HepG2 (cell line): ENCODE results near the gene RABEP1. TPM values are rescaled to one million over a fixed set of nuclear protein-coding genes. Genes with fewer than 3 reads are reported as not detected.

Experiments used
- ATAC-seq: fragments of 200-7000 bp; cut with Tn5 transposase; 3 replicates; pipeline ENCODE4 v1.9.1; 2020; ENCODE audit warnings: mild to moderate bottlenecking, moderate library complexity
- BruUV-seq: library from RNA; stranded (reverse); fragments of 400-500 nt; replicated peaks from 2 replicates; lab custom pipeline; 2021; lab: Mats Ljungman, UMichigan
- CTCF ChIA-PET: fragments of 300-600 bp; formaldehyde crosslinking; extraction: SDS; loops from one replicate; lab custom pipeline; 2021; ENCODE audit warnings: low total read pairs, inconsistent platforms, low intra/inter-chr PET ratio; lab: Yijun Ruan, JAX
- POLR2A ChIA-PET: fragments of 350-600 bp; sonication (Branson Sonifier 250); formaldehyde crosslinking; loops from one replicate; lab custom pipeline; 2020; ENCODE audit warnings: antibody characterized with exemption, inconsistent platforms; lab: Yijun Ruan, JAX
- DNase-seq: peaks from one replicate; pipeline ENCODE4 v3.0.0-alpha.2; 2015; ENCODE audit warnings: low spot score
- FAIRE-seq: peaks from 3 replicates; lab custom pipeline; 2011; peaks lifted over from hg19 to GRCh38; lab: Jason Lieb, UNC
- H2AFZ ChIP-seq: one replicate; pipeline ENCODE4 v1.6.1; 2011; ENCODE audit warnings: low read length, inconsistent platforms
- H3K27ac ChIP-seq: fragments of 300-600 bp; 3 replicates; pipeline ENCODE4 v1.8.0; 2011; ENCODE audit warnings: mixed run types, mild to moderate bottlenecking, mixed read lengths, low read length, inconsistent platforms; ENCODE audit not compliant: insufficient read depth; ENCODE audit errors: extremely low read length
- H3K27me3 ChIP-seq, 2 experiments: fragments of 200-600 bp in 1 of 2; 2 replicates in 1 of 2; 3 replicates in 1 of 2; pipeline versions ENCODE4 v1.6.0 to v1.8.0; 2011; ENCODE audit warnings: low read length in 2 of 2, mild to moderate bottlenecking in 2 of 2, moderate library complexity in 2 of 2, inconsistent platforms in 1 of 2; ENCODE audit not compliant: insufficient read depth in 2 of 2, control insufficient read depth in 1 of 2
- H3K36me3 ChIP-seq, 2 experiments: fragments of 200-600 bp in 1 of 2; replicated peaks in 1 of 2; 2 replicates in 1 of 2; 3 replicates in 1 of 2; pipeline versions ENCODE4 v1.5.1 to v1.8.0; 2011; ENCODE audit warnings: low read length in 2 of 2, inconsistent platforms in 1 of 2; ENCODE audit not compliant: insufficient read depth in 2 of 2, control insufficient read depth in 1 of 2
- H3K4me1 ChIP-seq: 2 replicates; pipeline ENCODE4 v1.5.1; 2012; ENCODE audit warnings: low read length, inconsistent platforms; ENCODE audit not compliant: insufficient read depth
- H3K4me2 ChIP-seq: 2 replicates; pipeline ENCODE4 v1.6.0; 2011; ENCODE audit warnings: low read depth, low read length, inconsistent platforms
- H3K4me3 ChIP-seq, 3 experiments: fragments of 200-600 bp in 1 of 3; sonication (generic), shearing (Covaris generic) in 1 of 3; replicated peaks in 1 of 3; 2 replicates each; pipeline ENCODE4 v1.5.1; 2011 to 2016; ENCODE audit warnings: low read length in 3 of 3, inconsistent platforms in 2 of 3, low read depth in 2 of 3, mild to moderate bottlenecking in 2 of 3, control low read depth in 1 of 3, mixed read lengths in 1 of 3; ENCODE audit not compliant: insufficient read depth in 1 of 3
- H3K79me2 ChIP-seq: one replicate; pipeline ENCODE4 v1.6.1; 2011; ENCODE audit warnings: low read length, inconsistent platforms; ENCODE audit not compliant: insufficient read depth
- H3K9ac ChIP-seq: 2 replicates; pipeline ENCODE4 v1.6.0; 2011; ENCODE audit warnings: mild to moderate bottlenecking, low read depth, low read length, inconsistent platforms; ENCODE audit not compliant: insufficient read depth
- H3K9me3 ChIP-seq: 2 replicates; pipeline ENCODE4 v1.5.1; 2012; ENCODE audit warnings: mild to moderate bottlenecking, low read length
- H4K20me1 ChIP-seq: 2 replicates; pipeline ENCODE4 v1.6.0; 2011; ENCODE audit warnings: inconsistent platforms, mild to moderate bottlenecking, low read length, moderate library complexity; ENCODE audit not compliant: insufficient read depth
- ARNT ChIP-seq: fragments of 450-650 bp; IDR thresholded peaks from 2 replicates; pipeline ENCODE4 v1.6.1; 2017
- CC2D1A ChIP-seq: sonication (generic); formaldehyde crosslinking; IDR thresholded peaks from 2 replicates; pipeline ENCODE4 v1.8.1; 2023; ENCODE audit warnings: mild to moderate bottlenecking, missing genetic modification reagents
- E2F2 ChIP-seq: sonication (generic); formaldehyde crosslinking; IDR thresholded peaks from 2 replicates; pipeline ENCODE4 v1.4.0; 2020; ENCODE audit warnings: missing genetic modification reagents, borderline replicate concordance
- JUN ChIP-seq: sonication (generic); formaldehyde crosslinking; IDR thresholded peaks from 2 replicates; pipeline ENCODE4 v1.4.0; 2020; ENCODE audit warnings: mild to moderate bottlenecking, missing genetic modification reagents
- KAT2B ChIP-seq: fragments of 150-350 bp; IDR thresholded peaks from 2 replicates; pipeline ENCODE4 v1.6.1; 2014; ENCODE audit warnings: low read depth, low read length, borderline replicate concordance
- MBD4 ChIP-seq: IDR thresholded peaks from 2 replicates; pipeline ENCODE4 v1.6.1; 2012; ENCODE audit warnings: low read length, inconsistent platforms, borderline replicate concordance
- ONECUT2 ChIP-seq: sonication (generic); formaldehyde crosslinking; IDR thresholded peaks from 2 replicates; pipeline ENCODE4 v1.4.0; 2020; ENCODE audit warnings: missing genetic modification reagents
- RBM22 ChIP-seq: fragments of 200-400 bp; formaldehyde crosslinking; optimal IDR thresholded peaks from 2 replicates; pipeline ENCODE3; 2017; ENCODE audit warnings: mild to moderate bottlenecking, low read length, moderate library complexity
- SNAPC2 ChIP-seq: sonication (generic); formaldehyde crosslinking; IDR thresholded peaks from 2 replicates; pipeline ENCODE4 v1.8.1; 2022; ENCODE audit warnings: mild to moderate bottlenecking, missing genetic modification reagents
- ZNF260 ChIP-seq: sonication (generic); formaldehyde crosslinking; IDR thresholded peaks from 2 replicates; pipeline ENCODE4 v1.4.0; 2020; ENCODE audit warnings: missing genetic modification reagents, low read depth, mild to moderate bottlenecking, borderline replicate concordance
- ZNF737 ChIP-seq: sonication (generic); formaldehyde crosslinking; IDR thresholded peaks from 2 replicates; pipeline ENCODE4 v1.5.0; 2020; ENCODE audit warnings: missing genetic modification reagents, mild to moderate bottlenecking, borderline replicate concordance
- WGBS: methylation state at CpG from one replicate; pipeline ENCODE4 v1.1.6; 2017; ENCODE audit warnings: low lambda C conversion rate; 5-methylcytosine and 5-hydroxymethylcytosine counted together
- in situ Hi-C: cut with HindIII; loops from 2 replicates; pipeline ENCODE4 v1.10.0; 2017; ENCODE audit warnings: low pct_unique_long_range_greater_than_20kb; ENCODE audit not compliant: extremely low pct_ligation_motif_present
- intact Hi-C: fragments of 100-400 bp; cut with micrococcal nuclease; formaldehyde crosslinking; loops from one replicate; pipeline ENCODE4 v1.10.0; 2022; ENCODE audit not compliant: unreplicated experiment
- polyA plus RNA-seq, 8 experiments: library from polyadenylated mRNA; depleted of rRNA in 3 of 8; stranded (reverse) in 7 of 8; unstranded in 1 of 8; fragments of >200 nt; fragmentation: Illumina TruSeq in 4 of 8; extraction: Trizol in 4 of 8; gene quantifications; 2 replicates each; pipeline versions ENCODE4 v1.2.1 to v1.2.3, GENCODE V29; 2011 to 2016; ENCODE audit warnings: low read depth in 4 of 8, missing spikeins in 1 of 8, mixed read lengths in 1 of 8; ENCODE audit not compliant: insufficient read depth in 1 of 8
- total RNA-seq, 5 experiments: library from RNA; depleted of rRNA; stranded (reverse); fragments of >200 nt; fragmentation: Illumina TruSeq; extraction: Trizol; gene quantifications; 2 replicates each; pipeline ENCODE4 v1.2.3, GENCODE V29; 2016; ENCODE audit warnings: low read depth in 1 of 5

The RABEP1 gene
- total and polyA plus RNA-seq, 2 of the 13 experiments (the other 11 are each of a cell fraction or from before 2014, with no cell fraction given), result 13.7 to 41.5 TPM

- Histone ChIP-seq H3K4me1 (peaks cover 20% of the 10 kb centered on the region), H4K20me1 (no peaks in the 10 kb centered on the region), H3K4me2 (no peak overlapping the region), H3K27ac (no peak overlapping the region), H3K9ac (no peak overlapping the region), H3K9me3 (no peaks in the 10 kb centered on the region), H3K36me3 (no peaks in the 10 kb centered on the region), H3K79me2 (no peaks in the 10 kb centered on the region), H3K4me3 (no peak overlapping the region), H3K27me3 (no peaks in the 10 kb centered on the region), H2AFZ (no peak overlapping the region)
- no peak for DNase-seq
- no peak for ATAC-seq
- 80% methylated on average over 8 of the region's 8 CpGs for WGBS
- no TSS peak for BruUV-seq
- no peak for FAIRE-seq
- POLR2A ChIA-PET, result no interaction called here
- TF ChIP-seq E2F2 (CRISPR knock-in tag) (no peak), ARNT (no peak), KAT2B (no peak), CC2D1A (no peak), RBM22 (no peak), JUN (CRISPR knock-in tag) (no peak), ZNF737 (no peak), ONECUT2 (no peak), ZNF260 (CRISPR knock-in tag) (no peak), SNAPC2 (CRISPR knock-in tag) (no peak), MBD4 (no peak)
- intact Hi-C loops (no loop called here), in situ Hi-C loops (no loop called here)
- CTCF ChIA-PET, result no interaction called here
Observed at GRCh38 chr17:5247621-5248020, 34.5 kb upstream of the RABEP1 start.
